ENCODE measurements around the gene DNAJC15.

DNAJC15 gene

DNA sequence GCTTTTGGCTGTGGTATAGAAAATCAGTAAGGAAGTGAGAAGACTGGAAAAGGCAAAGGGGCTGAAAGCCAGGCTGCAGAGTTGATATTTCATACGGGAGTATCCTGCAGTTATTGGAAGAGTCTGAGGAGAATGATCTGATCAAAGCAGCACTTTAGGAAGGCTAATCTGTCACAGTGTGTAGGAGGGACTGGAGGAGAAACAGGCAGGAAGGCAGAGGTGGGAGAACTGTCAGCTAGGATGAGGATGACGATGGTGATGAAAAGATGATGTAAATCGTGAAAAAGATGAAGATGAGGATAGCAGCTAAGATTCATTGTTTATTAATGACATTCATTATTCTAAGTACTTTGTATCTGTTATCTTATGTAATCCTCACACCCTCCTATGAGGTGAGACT, 123.0 kb downstream of the DNAJC15 start:
- TF ChIP-seq ZNF274 (IDR thresholded peaks at IDR 0.05; ENCODE audit: low read depth, low read length), result no peak
- no peak overlapping the region for H3K4me3 ChIP-seq (ENCODE audit: low read length)

DNA sequence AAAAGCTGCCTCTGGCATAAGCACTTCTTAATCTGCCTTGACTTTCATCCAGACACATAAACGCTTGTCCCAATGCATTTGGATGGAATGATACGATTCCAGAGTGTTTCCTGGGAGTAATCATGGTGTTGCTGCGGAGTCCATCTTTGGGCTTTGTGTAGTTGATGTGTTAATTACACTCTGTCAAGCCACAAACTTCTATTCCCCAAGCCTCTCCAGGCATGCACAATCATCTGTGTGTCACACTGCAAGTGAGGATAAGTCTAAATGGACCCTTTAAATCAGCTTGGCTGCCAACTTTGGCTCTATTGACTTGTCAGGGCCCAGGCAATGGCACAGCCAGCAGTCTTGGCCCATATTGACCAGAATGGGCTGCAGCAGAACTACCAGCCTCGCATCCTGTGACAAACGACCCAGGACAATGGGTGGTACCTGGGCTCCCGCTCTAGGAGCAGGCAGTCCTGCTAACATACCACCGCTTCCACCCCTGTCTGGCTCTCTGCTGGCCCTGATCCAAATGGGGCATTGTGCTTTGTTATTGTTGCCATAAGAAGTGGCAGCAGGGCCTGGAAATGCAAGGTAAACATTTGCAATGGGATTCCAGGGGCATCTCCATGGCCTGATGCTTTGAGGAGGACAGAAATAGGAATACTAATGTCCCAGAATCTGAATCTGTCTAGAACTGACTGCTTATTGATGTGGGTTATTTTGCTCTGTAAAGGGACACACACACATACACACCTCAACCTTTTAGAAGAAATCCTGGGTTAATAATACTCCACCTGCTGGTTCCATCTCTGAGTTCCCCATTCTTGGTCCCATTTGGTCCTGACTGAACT, 127.2 kb downstream of the DNAJC15 start:
- no peak for TF ChIP-seq ZNF274 (IDR thresholded peaks at IDR 0.05; ENCODE audit: low read depth, low read length)
- H3K4me3 ChIP-seq (ENCODE audit: low read length), result no peak overlapping the region

DNA sequence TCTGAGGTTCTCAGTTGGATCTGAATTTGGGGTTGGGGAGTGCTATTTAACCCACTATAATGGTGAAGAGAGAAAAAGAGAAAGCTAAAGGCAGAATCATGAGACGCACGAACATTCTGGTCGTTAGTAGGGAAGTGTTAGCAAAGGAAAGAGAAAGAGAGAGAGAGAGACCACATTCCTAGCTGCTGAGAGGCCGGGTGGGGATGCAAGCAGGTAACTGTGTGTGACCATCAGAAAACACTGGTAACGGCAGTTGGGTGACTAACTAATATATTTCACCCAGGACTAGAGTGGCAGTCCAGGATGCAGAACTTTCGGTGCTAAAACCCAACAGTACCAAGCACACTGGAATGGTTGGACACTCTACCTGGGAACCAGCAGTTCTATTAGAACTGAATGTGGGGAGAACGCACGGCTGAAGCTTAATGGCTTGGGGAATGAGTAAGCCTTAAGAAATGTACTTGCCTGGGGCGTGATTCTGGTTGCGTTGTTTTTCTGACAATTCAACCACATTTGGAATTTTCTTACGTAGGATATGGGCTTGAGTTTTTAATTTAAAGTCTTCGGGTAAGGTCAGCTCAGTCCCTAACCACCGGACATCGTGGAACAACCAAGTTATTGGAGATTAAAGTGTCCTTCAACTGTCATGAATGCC, 130.2 kb downstream of the DNAJC15 start:
- no peak for TF ChIP-seq ZNF274 (IDR thresholded peaks at IDR 0.05; ENCODE audit: low read depth, low read length)
- H3K4me3 ChIP-seq (ENCODE audit: low read length), result no peak overlapping the region

GRCh38 chr13:43154156-43154651, 130.8 kb downstream of the DNAJC15 start:
- TF ChIP-seq ZNF274 (IDR thresholded peaks at IDR 0.05; ENCODE audit: low read depth, low read length), result no peak
- H3K4me3 ChIP-seq (ENCODE audit: low read length), result no peak overlapping the region

- H3K4me3 ChIP-seq (ENCODE audit: low read length), result no peak overlapping the region
- no peak for TF ChIP-seq ZNF274 (IDR thresholded peaks at IDR 0.05; ENCODE audit: low read depth, low read length)
Measured at GRCh38 chr13:43154839-43155238, 131.5 kb downstream of the DNAJC15 start.

DNA sequence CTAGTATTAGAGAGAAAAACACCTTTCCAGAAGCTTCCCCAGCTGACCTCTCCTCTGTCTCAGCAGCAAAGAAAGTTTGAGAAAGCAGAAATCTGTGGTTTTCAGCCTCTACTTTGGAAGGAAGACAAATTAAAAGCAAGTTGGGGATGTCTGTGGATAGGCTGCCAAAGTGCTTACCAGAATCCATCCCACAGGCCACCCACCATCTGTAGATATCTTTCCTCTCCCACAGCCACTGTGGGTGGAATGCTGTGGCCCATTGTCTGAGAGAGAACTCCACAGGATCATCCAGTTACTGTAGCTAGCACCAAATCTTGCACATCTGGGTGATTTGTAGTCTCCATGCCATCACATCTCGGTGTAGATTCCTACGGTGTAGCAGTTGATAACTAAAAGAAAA, 133.5 kb downstream of the DNAJC15 start:
- TF ChIP-seq ZNF274 (IDR thresholded peaks at IDR 0.05; ENCODE audit: low read depth, low read length), result no peak
- H3K4me3 ChIP-seq (ENCODE audit: low read length), result no peak overlapping the region

DNA sequence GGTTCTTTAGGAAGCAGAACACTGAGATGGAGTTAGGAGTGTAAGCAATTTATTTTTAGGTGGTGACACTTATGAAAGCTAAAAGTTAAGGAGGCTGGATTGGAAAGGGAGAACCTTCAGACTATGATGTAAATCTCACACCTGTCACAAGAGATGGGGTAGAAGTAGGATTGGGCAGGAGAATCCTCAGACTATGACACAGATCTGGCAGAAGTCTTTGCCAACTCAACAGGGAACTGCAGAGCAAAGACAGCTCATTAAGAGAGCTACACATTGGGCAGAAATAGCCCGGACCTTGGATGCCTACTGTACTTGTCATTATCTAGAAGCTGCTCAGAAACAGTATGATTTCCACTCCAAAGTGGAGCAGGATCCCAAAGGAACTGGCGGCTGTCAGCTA, 134.4 kb downstream of the DNAJC15 start:
- TF ChIP-seq ZNF274 (IDR thresholded peaks at IDR 0.05; ENCODE audit: low read depth, low read length), result no peak
- no peak overlapping the region for H3K4me3 ChIP-seq (ENCODE audit: low read length)

DNA sequence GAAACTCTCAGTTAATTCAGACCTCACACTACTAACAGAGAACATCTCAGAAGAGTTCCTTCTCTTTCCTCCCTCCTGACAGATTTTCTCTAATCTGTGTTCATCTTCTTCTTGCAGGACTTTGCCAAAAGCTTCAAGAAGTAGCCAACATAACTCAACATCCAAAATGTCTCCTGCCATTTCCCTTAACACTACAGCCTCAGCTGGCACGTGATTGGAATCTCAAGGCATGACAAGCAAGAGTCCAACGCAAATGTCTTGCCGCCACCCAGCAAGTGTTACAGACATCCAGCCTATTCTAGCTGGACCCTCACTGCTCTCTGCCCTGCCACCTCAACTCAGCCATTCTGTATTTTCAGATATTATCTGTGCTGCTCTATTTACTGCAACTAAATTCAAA, 135.1 kb downstream of the DNAJC15 start:
- H3K4me3 ChIP-seq (ENCODE audit: low read length), result no peak overlapping the region
- TF ChIP-seq ZNF274 (IDR thresholded peaks at IDR 0.05; ENCODE audit: low read depth, low read length), result no peak

DNA sequence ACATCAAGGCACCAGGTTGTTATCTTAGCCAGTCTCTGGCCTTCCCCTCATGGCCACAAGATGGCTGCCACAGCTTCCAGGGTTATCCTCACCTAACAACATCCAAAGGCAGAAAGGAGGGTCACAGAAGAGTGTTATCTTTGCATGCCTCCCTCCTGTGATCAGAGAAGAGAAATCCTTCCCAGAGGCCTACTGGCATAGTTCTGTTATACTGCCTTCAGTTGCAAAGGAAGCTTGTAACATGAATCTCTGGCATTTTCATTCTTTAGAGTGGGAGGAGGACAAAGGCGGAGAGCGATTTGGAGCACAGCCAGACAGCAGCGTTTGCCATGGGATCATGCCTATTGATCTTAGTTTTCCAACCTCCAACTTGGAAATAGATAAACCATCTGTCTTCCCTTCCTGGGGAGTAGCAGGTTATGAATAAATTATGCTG, 135.7 kb downstream of the DNAJC15 start:
- H3K4me3 ChIP-seq (ENCODE audit: low read length), result no peak overlapping the region
- TF ChIP-seq ZNF274 (IDR thresholded peaks at IDR 0.05; ENCODE audit: low read depth, low read length), result no peak

All from GM08714 (cell line).